Measurements from ENCODE around the gene PTPRH.
"Not testable (repeated sequence)": the region's sequence is repeated elsewhere in the genome, so short reads cannot be mapped to it uniquely, and the experiment has no call there.

Gene PTPRH

GRCh38 chr19:55156202-55157063 lies 52.9 kb downstream of the PTPRH start:
- DNase-seq, result peak; percentile 46

GRCh38 chr19:55155784-55156183 lies 53.5 kb downstream of the PTPRH start:
- DNase-seq, result not testable (repeated sequence)

GRCh38 chr19:55153652-55154264 lies 55.5 kb downstream of the PTPRH start:
- no peak for DNase-seq

- peak; percentile 28 for DNase-seq
Observed at GRCh38 chr19:55152017-55152416, 57.3 kb downstream of the PTPRH start.

- peak; percentile 50 for DNase-seq
Observed at GRCh38 chr19:55149078-55150003, 60.0 kb downstream of the PTPRH start, which contains the start of gene TNNT1. TNNT1 (minus strand) TSS chr19:55149206; CDS start chr19:55147157, 2,049 bp downstream.

- no peak for DNase-seq
Observed at GRCh38 chr19:55147545-55148251, 61.6 kb downstream of the PTPRH start.

- DNase-seq, result peak; percentile 58
Observed at GRCh38 chr19:55146705-55147273, 62.5 kb downstream of the PTPRH start.

GRCh38 chr19:55146078-55146704 lies 63.1 kb downstream of the PTPRH start:
- DNase-seq, result peak; percentile 55

- no peak for DNase-seq
Observed at GRCh38 chr19:55145232-55145631, 64.1 kb downstream of the PTPRH start.

- DNase-seq, result no peak
Observed at GRCh38 chr19:55141696-55142095, 67.6 kb downstream of the PTPRH start.

- no peak for DNase-seq
Observed at GRCh38 chr19:55137915-55138314, 71.4 kb downstream of the PTPRH start.

- DNase-seq, result no peak
Observed at GRCh38 chr19:55136399-55137102, 72.8 kb downstream of the PTPRH start.

GRCh38 chr19:55134736-55135135 lies 74.6 kb downstream of the PTPRH start:
- no peak for DNase-seq

GRCh38 chr19:55133639-55134444 lies 75.5 kb downstream of the PTPRH start:
- DNase-seq, result no peak

GRCh38 chr19:55132453-55133129 lies 76.7 kb downstream of the PTPRH start:
- no peak for DNase-seq

- no peak for DNase-seq
Observed at GRCh38 chr19:55131421-55131820, 77.9 kb downstream of the PTPRH start.
